MM.1S (cell line): ENCODE results near the gene TMEM178B.

Experiments used
- DNase-seq: peaks from one replicate; pipeline ENCODE4 v3.0.0-alpha.2; 2015
- H2AFZ ChIP-seq: fragments of 300-600 bp; sonication (generic); 2 replicates; pipeline ENCODE4 v1.6.0; 2016; ENCODE audit warnings: antibody characterized with exemption, low read length
- H3F3A ChIP-seq: fragments of 300-600 bp; sonication (generic); 2 replicates; pipeline ENCODE4 v1.6.1; 2016; ENCODE audit warnings: mild to moderate bottlenecking, antibody characterized with exemption, low read length, moderate library complexity, mixed read lengths; ENCODE audit not compliant: insufficient read depth
- H3K27ac ChIP-seq: fragments of 300-600 bp; sonication (generic); 2 replicates; pipeline ENCODE4 v1.5.1; 2016; ENCODE audit warnings: mild to moderate bottlenecking, low read length
- H3K27me3 ChIP-seq: fragments of 300-600 bp; sonication (generic); replicated peaks from 2 replicates; pipeline ENCODE4 v1.6.0; 2016; ENCODE audit warnings: low read length; ENCODE audit not compliant: insufficient read depth
- H3K36me3 ChIP-seq: fragments of 300-600 bp; sonication (generic); replicated peaks from 2 replicates; pipeline ENCODE4 v1.6.1; 2016; ENCODE audit warnings: mild to moderate bottlenecking, low read length, mixed read lengths; ENCODE audit not compliant: insufficient read depth
- H3K4me1 ChIP-seq: fragments of 300-600 bp; sonication (generic); 2 replicates; pipeline ENCODE4 v1.6.1; 2016; ENCODE audit warnings: low read length, mixed read lengths
- H3K4me2 ChIP-seq: fragments of 300-600 bp; sonication (generic); 2 replicates; pipeline ENCODE4 v1.6.0; 2016; ENCODE audit warnings: low read depth, low read length
- H3K4me3 ChIP-seq: fragments of 300-600 bp; sonication (generic); 2 replicates; pipeline ENCODE4 v1.5.1; 2016; ENCODE audit warnings: low read length, mixed read lengths
- H3K79me2 ChIP-seq: fragments of 300-600 bp; sonication (generic); 2 replicates; pipeline ENCODE4 v1.6.1; 2016; ENCODE audit warnings: mixed run types, low read length, mixed read lengths
- H3K9ac ChIP-seq: fragments of 300-600 bp; sonication (generic); 2 replicates; pipeline ENCODE4 v1.6.1; 2016; ENCODE audit warnings: low read length, mixed read lengths
- H3K9me2 ChIP-seq: fragments of 300-600 bp; sonication (generic); replicated peaks from 2 replicates; pipeline ENCODE4 v1.6.1; 2016; ENCODE audit warnings: mild to moderate bottlenecking, low read length, mixed read lengths; ENCODE audit not compliant: insufficient read depth
- H3K9me3 ChIP-seq: fragments of 300-600 bp; sonication (generic); replicated peaks from 2 replicates; pipeline ENCODE4 v1.6.1; 2016; ENCODE audit warnings: mild to moderate bottlenecking, low read length, mixed read lengths; ENCODE audit not compliant: insufficient read depth
- H4K20me1 ChIP-seq: fragments of 300-600 bp; sonication (generic); 2 replicates; pipeline ENCODE4 v1.6.1; 2016; ENCODE audit warnings: mild to moderate bottlenecking, low read length, moderate library complexity, mixed read lengths; ENCODE audit not compliant: insufficient read depth
- CTCF ChIP-seq: fragments of 300-600 bp; sonication (generic); IDR thresholded peaks from 2 replicates; pipeline ENCODE4 v1.5.1; 2016; ENCODE audit warnings: antibody characterized with exemption, low read length, mixed read lengths
- EZH2 ChIP-seq: fragments of 300-600 bp; sonication (generic); optimal IDR thresholded peaks from 2 replicates; pipeline ENCODE3; 2017; ENCODE audit warnings: low read depth, mild to moderate bottlenecking, antibody characterized with exemption, low read length, mixed read lengths
- EZH2phosphoT487 ChIP-seq: fragments of 300-600 bp; sonication (generic); IDR thresholded peaks from 2 replicates; pipeline ENCODE4 v1.6.1; 2018; ENCODE audit warnings: antibody characterized with exemption, low read length

Gene TMEM178B

GRCh38 chr7:141220263-141220880 lies 146.5 kb downstream of the TMEM178B start:
- H3K36me3 ChIP-seq, result no peaks in the 10 kb centered on the region
- H2AFZ ChIP-seq, result no peak overlapping the region
- H3K79me2 ChIP-seq, result no peaks in the 10 kb centered on the region
- H3K9me3 ChIP-seq, result no peaks in the 10 kb centered on the region
- DNase-seq, result no peak
- 0 out of 2 replicates have a peak, but pooled peaks cover 5% of the 10 kb centered on the region for H3F3A ChIP-seq
- no peak overlapping the region for H3K4me3 ChIP-seq
- peaks cover 11% of the 10 kb centered on the region for H3K4me1 ChIP-seq
- H4K20me1 ChIP-seq, result no peaks in the 10 kb centered on the region
- H3K4me2 ChIP-seq, result no peak overlapping the region
- no peaks in the 10 kb centered on the region for H3K27me3 ChIP-seq
- H3K27ac ChIP-seq, result no peak overlapping the region
- no peak overlapping the region for H3K9ac ChIP-seq
- no peaks in the 10 kb centered on the region for H3K9me2 ChIP-seq
- TF ChIP-seq EZH2 (no peak), EZH2phosphoT487 (no peak), CTCF (peak; percentile 37)

GRCh38 chr7:141221007-141221612 lies 147.2 kb downstream of the TMEM178B start:
- peak; percentile 70 for DNase-seq
- Histone ChIP-seq H3K27me3 (no peaks in the 10 kb centered on the region), H3K9me2 (no peaks in the 10 kb centered on the region)

GRCh38 chr7:141225916-141226618 lies 152.2 kb downstream of the TMEM178B start:
- no peaks in the 10 kb centered on the region for H3K36me3 ChIP-seq
- H3K4me2 ChIP-seq, result peak overlapping the region; percentile 53
- no peak overlapping the region for H3K4me3 ChIP-seq
- H3K9ac ChIP-seq, result peak overlapping the region; percentile 51
- H3K9me2 ChIP-seq, result no peaks in the 10 kb centered on the region
- H3K79me2 ChIP-seq, result peaks cover 6% of the 10 kb centered on the region; the same call in 1 of the 2 replicates
- H3F3A ChIP-seq, result peaks cover 17% of the 10 kb centered on the region
- no peaks in the 10 kb centered on the region for H3K9me3 ChIP-seq
- no peaks in the 10 kb centered on the region for H4K20me1 ChIP-seq
- peak overlapping the region; percentile 7; the same call in 1 of the 2 replicates for H2AFZ ChIP-seq
- H3K27me3 ChIP-seq, result no peaks in the 10 kb centered on the region
- H3K27ac ChIP-seq, result peak overlapping the region; percentile 78
- H3K4me1 ChIP-seq, result peaks cover 29% of the 10 kb centered on the region
- TF ChIP-seq CTCF (no peak), EZH2phosphoT487 (no peak), EZH2 (no peak)
- DNase-seq, result peak; percentile 99

More at GRCh38 chr7:141221007-141221612, 147.2 kb downstream of the TMEM178B start:
- Histone ChIP-seq H3K27ac (no peak overlapping the region), H3K4me3 (no peak overlapping the region), H3K4me1 (peaks cover 16% of the 10 kb centered on the region), H3K9ac (no peak overlapping the region), H3K9me3 (no peaks in the 10 kb centered on the region), H3K36me3 (no peaks in the 10 kb centered on the region), H3K79me2 (no peaks in the 10 kb centered on the region), H2AFZ (no peak overlapping the region), H3F3A (peaks cover 11% of the 10 kb centered on the region), H4K20me1 (no peaks in the 10 kb centered on the region), H3K4me2 (no peak overlapping the region)
- no peak for TF ChIP-seq EZH2phosphoT487
- no peak for TF ChIP-seq CTCF
- no peak for TF ChIP-seq EZH2
